HCT116 (cell line): ENCODE results near the gene UFSP2. TPM values are rescaled to one million over a fixed set of nuclear protein-coding genes. Genes with fewer than 3 reads are reported as not detected.

Experiments used
- ATAC-seq: fragments of 200-7000 bp; cut with Tn5 transposase; 2 replicates; pipeline ENCODE4 v1.9.1; 2020; ENCODE audit warnings: mild to moderate bottlenecking, moderate library complexity
- BruUV-seq: library from RNA; stranded (reverse); fragments of 400-500 nt; replicated peaks from 2 replicates; lab custom pipeline; 2021; lab: Mats Ljungman, UMichigan
- CTCF ChIA-PET: fragments of 300-600 bp; sonication (Branson Sonifier 250); formaldehyde crosslinking; loops from one replicate; lab custom pipeline; 2021; ENCODE audit warnings: antibody characterized with exemption; lab: Charles Lee
- POLR2A ChIA-PET: fragments of 300-600, 350-600 bp; sonication (Branson Sonifier 250); formaldehyde crosslinking; loops from one replicate; lab custom pipeline; 2021; ENCODE audit warnings: antibody characterized with exemption; lab: Charles Lee
- RAD21 ChIA-PET, 2 experiments: fragments of 300-600 bp; sonication (Branson Sonifier 250); formaldehyde crosslinking; loops; one replicate each; lab custom pipeline; 2023; ENCODE audit warnings: low total read pairs in 2 of 2; ENCODE audit not compliant: uncharacterized antibody in 2 of 2, unreplicated experiment in 2 of 2, low non-redundant PET in 1 of 2; lab: Charles Lee
- DNase-seq: peaks from one replicate; pipeline ENCODE4 v3.0.0-alpha.2; 2010; ENCODE audit warnings: low read depth, low spot score
- H2AFZ ChIP-seq: fragments of 200-600 bp; shearing (Covaris generic), sonication (generic); 2 replicates; pipeline ENCODE4 v1.6.1; 2017; ENCODE audit warnings: low read depth, mixed run types, mixed read lengths, antibody characterized with exemption, low read length; ENCODE audit not compliant: poor library complexity, severe bottlenecking
- H3K27ac ChIP-seq: 2 replicates; pipeline ENCODE4 v1.5.1; 2012; ENCODE audit warnings: low read depth, low read length
- H3K27me3 ChIP-seq: fragments of 200-600 bp; sonication (generic); 2 replicates; pipeline ENCODE4 v1.6.1; 2016; ENCODE audit warnings: mixed run types, low read length, mixed read lengths; ENCODE audit not compliant: insufficient read depth
- H3K36me3 ChIP-seq, 2 experiments: fragments of 200-500 bp in 1 of 2; fragments of 200-600 bp in 1 of 2; sonication (Bioruptor generic) in 1 of 2; sonication (generic) in 1 of 2; 2 replicates each; pipeline versions ENCODE4 v1.5.1 to v1.6.1; 2014 to 2016; ENCODE audit warnings: low read length in 2 of 2, inconsistent platforms in 1 of 2, mixed read lengths in 1 of 2, mixed run types in 1 of 2; ENCODE audit not compliant: insufficient read depth in 2 of 2, control insufficient read depth in 1 of 2
- H3K4me1 ChIP-seq, 2 experiments: fragments of 200-600 bp in 1 of 2; sonication (generic) in 1 of 2; 2 replicates each; pipeline versions ENCODE4 v1.5.1 to v1.6.1; 2012 to 2017; ENCODE audit warnings: low read length in 2 of 2, inconsistent platforms in 1 of 2, mild to moderate bottlenecking in 1 of 2, mixed read lengths in 1 of 2, mixed run types in 1 of 2, moderate library complexity in 1 of 2; ENCODE audit not compliant: insufficient read depth in 2 of 2, control insufficient read depth in 1 of 2
- H3K4me2 ChIP-seq: fragments of 200-600 bp; sonication (generic); 2 replicates; pipeline ENCODE4 v1.6.1; 2017; ENCODE audit warnings: mixed run types, low read length, mixed read lengths
- H3K4me3 ChIP-seq, 2 experiments: fragments of 200-600 bp in 1 of 2; sonication (generic) in 1 of 2; replicated peaks in 1 of 2; 2 replicates each; pipeline ENCODE4 v1.5.1; 2011 to 2016; ENCODE audit warnings: low read length in 2 of 2, control low read depth in 1 of 2, low read depth in 1 of 2, mild to moderate bottlenecking in 1 of 2, mixed read lengths in 1 of 2, mixed run types in 1 of 2
- H3K79me2 ChIP-seq: fragments of 200-600 bp; sonication (generic); 2 replicates; pipeline ENCODE4 v1.6.1; 2017; ENCODE audit warnings: mild to moderate bottlenecking, mixed run types, low read length, moderate library complexity, mixed read lengths; ENCODE audit not compliant: insufficient read depth
- H3K9ac ChIP-seq: fragments of 200-600 bp; sonication (generic); 2 replicates; pipeline ENCODE4 v1.6.1; 2016; ENCODE audit warnings: low read length, mixed read lengths
- H3K9me2 ChIP-seq: fragments of 200-600 bp; sonication (generic), shearing (Covaris generic); 2 replicates; pipeline ENCODE4 v1.6.1; 2017; ENCODE audit warnings: mixed run types, mild to moderate bottlenecking, moderate library complexity; ENCODE audit not compliant: insufficient read depth
- H3K9me3 ChIP-seq, 2 experiments: fragments of 200-500 bp in 1 of 2; fragments of 200-600 bp in 1 of 2; sonication (Bioruptor generic) in 1 of 2; sonication (generic) in 1 of 2; 2 replicates each; pipeline ENCODE4 v1.6.1; 2014 to 2017; ENCODE audit warnings: low read length in 2 of 2, mixed read lengths in 2 of 2, inconsistent platforms in 1 of 2, low read depth in 1 of 2, mild to moderate bottlenecking in 1 of 2, mixed run types in 1 of 2, moderate library complexity in 1 of 2; ENCODE audit not compliant: control insufficient read depth in 1 of 2, insufficient read depth in 1 of 2
- H4K20me1 ChIP-seq: fragments of 200-600 bp; sonication (generic), shearing (Covaris generic); 2 replicates; pipeline ENCODE4 v1.6.1; 2017; ENCODE audit warnings: mixed run types, mild to moderate bottlenecking, moderate library complexity; ENCODE audit not compliant: insufficient read depth
- CEBPB ChIP-seq: IDR thresholded peaks from 2 replicates; pipeline ENCODE4 v1.6.1; 2012; ENCODE audit warnings: low read depth
- EGR1 ChIP-seq: IDR thresholded peaks from 2 replicates; pipeline ENCODE4 v1.6.1; 2012; ENCODE audit warnings: low read depth
- EZH2phosphoT487 ChIP-seq: fragments of 200-600 bp; IDR thresholded peaks from 2 replicates; pipeline ENCODE4 v1.6.1; 2018; ENCODE audit warnings: antibody characterized with exemption, borderline replicate concordance
- POLR2AphosphoS5 ChIP-seq: IDR thresholded peaks from 2 replicates; pipeline ENCODE4 v1.6.1; 2011; ENCODE audit warnings: mild to moderate bottlenecking, low read depth, low read length, moderate library complexity
- RAD21 ChIP-seq: IDR thresholded peaks from 2 replicates; pipeline ENCODE4 v1.6.1; 2012; ENCODE audit warnings: low read depth, mild to moderate bottlenecking
- SRF ChIP-seq: IDR thresholded peaks from 2 replicates; pipeline ENCODE4 v1.6.1; 2012; ENCODE audit warnings: low read depth
- ZNF274 ChIP-seq: fragments of 200-500 bp; sonication (Bioruptor generic); IDR thresholded peaks from 2 replicates; pipeline ENCODE4 v1.6.1; 2014; ENCODE audit warnings: mild to moderate bottlenecking, low read depth, low read length, inconsistent platforms
- intact Hi-C: fragments of 100-400 bp; cut with micrococcal nuclease; formaldehyde crosslinking; loops from 2 replicates; pipeline ENCODE4 v1.10.0; 2022
- total RNA-seq: library from RNA; stranded (reverse); gene quantifications from one replicate; pipeline ENCODE4 v1.2.1, GENCODE V29; 2021; ENCODE audit not compliant: unreplicated experiment
- TF ChIP-seq, protein P1 (sequence below): IDR thresholded peaks from 2 replicates; pipeline ENCODE4 v1.6.1; 2011; ENCODE audit warnings: mild to moderate bottlenecking, low read length, moderate library complexity; ENCODE audit not compliant: insufficient replicate concordance; ENCODE audit errors: extremely low read depth
- TF ChIP-seq, protein P2 (sequence below), 3 experiments: fragments of 200-600 bp in 1 of 3; sonication (generic) in 1 of 3; IDR thresholded peaks in 2 of 3; conservative IDR thresholded peaks in 1 of 3; 2 replicates each; pipeline ENCODE4 v1.5.1; 2012 to 2017; ENCODE audit warnings: low read depth in 2 of 3, low read length in 2 of 3, antibody characterized with exemption in 1 of 3, borderline replicate concordance in 1 of 3, control low read depth in 1 of 3, mild to moderate bottlenecking in 1 of 3, mixed read lengths in 1 of 3, mixed run types in 1 of 3, moderate library complexity in 1 of 3; ENCODE audit not compliant: insufficient read depth in 1 of 3

The UFSP2 gene
- total RNA-seq, 1 experiment from 2014 or later = 29.4 TPM

DNA sequence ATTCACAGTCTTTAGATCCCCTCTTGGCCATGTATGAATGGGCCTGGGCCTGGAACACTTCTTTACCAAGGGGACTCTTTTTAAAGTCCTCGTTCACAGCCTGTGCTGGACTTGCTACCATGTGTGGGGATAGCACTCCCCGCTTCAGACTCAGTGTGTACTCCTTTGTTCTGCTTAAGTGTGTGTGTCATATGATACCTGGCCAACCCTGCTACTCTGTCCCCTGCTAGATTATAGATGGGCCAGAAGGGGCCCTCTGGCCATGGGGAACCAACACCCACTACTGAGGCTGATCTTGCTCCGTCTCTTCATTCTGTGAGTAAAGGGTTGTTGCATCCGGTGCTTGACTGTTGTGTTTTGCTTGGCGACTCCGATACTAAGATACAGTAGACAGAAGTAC is 37.8 kb upstream of the UFSP2 start:
- no peak for DNase-seq
- Histone ChIP-seq H2AFZ (no peak overlapping the region), H3K27me3 (no peaks in the 10 kb centered on the region), H3K9ac (no peak overlapping the region), H3K4me1 (no peaks in the 10 kb centered on the region), H3K36me3 (no peaks in the 10 kb centered on the region), H3K4me2 (no peak overlapping the region), H3K27ac (no peak overlapping the region), H4K20me1 (no peaks in the 10 kb centered on the region), H3K9me3 (no peaks in the 10 kb centered on the region), H3K9me2 (no peaks in the 10 kb centered on the region), H3K79me2 (no peaks in the 10 kb centered on the region), H3K4me3 (no peak overlapping the region)
- CTCF ChIA-PET = no interaction called here
- intact Hi-C loops = no loop called here
- POLR2A ChIA-PET = no interaction called here
- ATAC-seq = no peak
- BruUV-seq = no TSS peak
- TF ChIP-seq POLR2AphosphoS5 (no peak), EGR1 (no peak), SRF (no peak), EZH2phosphoT487 (no peak), CEBPB (no peak), ZNF274 (no peak), RAD21 (no peak)
- TF ChIP-seq, protein P1, sequence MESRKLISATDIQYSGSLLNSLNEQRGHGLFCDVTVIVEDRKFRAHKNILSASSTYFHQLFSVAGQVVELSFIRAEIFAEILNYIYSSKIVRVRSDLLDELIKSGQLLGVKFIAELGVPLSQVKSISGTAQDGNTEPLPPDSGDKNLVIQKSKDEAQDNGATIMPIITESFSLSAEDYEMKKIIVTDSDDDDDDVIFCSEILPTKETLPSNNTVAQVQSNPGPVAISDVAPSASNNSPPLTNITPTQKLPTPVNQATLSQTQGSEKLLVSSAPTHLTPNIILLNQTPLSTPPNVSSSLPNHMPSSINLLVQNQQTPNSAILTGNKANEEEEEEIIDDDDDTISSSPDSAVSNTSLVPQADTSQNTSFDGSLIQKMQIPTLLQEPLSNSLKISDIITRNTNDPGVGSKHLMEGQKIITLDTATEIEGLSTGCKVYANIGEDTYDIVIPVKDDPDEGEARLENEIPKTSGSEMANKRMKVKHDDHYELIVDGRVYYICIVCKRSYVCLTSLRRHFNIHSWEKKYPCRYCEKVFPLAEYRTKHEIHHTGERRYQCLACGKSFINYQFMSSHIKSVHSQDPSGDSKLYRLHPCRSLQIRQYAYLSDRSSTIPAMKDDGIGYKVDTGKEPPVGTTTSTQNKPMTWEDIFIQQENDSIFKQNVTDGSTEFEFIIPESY = no peak
- TF ChIP-seq, protein P2, sequence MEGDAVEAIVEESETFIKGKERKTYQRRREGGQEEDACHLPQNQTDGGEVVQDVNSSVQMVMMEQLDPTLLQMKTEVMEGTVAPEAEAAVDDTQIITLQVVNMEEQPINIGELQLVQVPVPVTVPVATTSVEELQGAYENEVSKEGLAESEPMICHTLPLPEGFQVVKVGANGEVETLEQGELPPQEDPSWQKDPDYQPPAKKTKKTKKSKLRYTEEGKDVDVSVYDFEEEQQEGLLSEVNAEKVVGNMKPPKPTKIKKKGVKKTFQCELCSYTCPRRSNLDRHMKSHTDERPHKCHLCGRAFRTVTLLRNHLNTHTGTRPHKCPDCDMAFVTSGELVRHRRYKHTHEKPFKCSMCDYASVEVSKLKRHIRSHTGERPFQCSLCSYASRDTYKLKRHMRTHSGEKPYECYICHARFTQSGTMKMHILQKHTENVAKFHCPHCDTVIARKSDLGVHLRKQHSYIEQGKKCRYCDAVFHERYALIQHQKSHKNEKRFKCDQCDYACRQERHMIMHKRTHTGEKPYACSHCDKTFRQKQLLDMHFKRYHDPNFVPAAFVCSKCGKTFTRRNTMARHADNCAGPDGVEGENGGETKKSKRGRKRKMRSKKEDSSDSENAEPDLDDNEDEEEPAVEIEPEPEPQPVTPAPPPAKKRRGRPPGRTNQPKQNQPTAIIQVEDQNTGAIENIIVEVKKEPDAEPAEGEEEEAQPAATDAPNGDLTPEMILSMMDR (IDR thresholded peaks at IDR 0.05 in 2 of 3, conservative IDR thresholded peaks at IDR 0.05 in 1 of 3; ENCODE audit: borderline replicate concordance in 1 of 3, insufficient read depth in 1 of 3, low read depth in 2 of 3, low read length in 2 of 3) = no peak
- RAD21 ChIA-PET = no interaction called here
